ENCODE measurements around the gene TLCD3A.
"Not testable (repeated sequence)": the region's sequence is repeated elsewhere in the genome, so short reads cannot be mapped to it uniquely, and the experiment has no call there.

TLCD3A gene

DNA sequence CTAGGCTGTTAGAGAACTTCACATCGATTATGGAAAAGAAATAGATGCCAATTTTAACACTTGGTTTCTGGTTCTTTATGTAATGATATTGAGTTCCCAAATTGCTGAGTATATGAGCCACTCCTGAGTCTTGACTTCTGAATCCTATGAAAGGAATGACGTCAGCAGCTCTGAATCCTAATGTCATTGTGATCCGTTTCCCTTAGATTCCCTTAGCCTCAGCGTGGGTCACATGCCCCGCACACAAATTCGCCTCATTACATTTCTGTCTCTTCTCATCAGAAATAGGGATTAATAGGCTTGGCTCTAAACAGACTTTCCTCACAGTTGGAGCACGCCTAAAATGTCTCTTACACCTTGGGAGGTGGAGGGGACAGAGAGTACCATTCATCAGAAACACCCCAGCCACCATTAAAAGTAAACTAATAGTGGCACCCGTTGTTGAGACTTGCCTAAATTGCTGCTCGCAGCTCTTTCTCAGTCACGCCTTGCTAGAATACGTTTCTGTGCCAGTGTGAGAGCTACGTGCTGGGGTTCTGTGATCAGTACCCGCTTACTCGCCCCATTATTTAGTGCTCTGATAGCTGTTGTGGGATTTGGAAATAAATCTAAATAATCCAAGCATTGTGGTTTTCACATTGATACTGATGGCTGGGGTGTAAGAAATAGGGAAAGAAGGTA, 56.9 kb downstream of the TLCD3A start:
- H3K36me3 ChIP-seq (ENCODE audit: control insufficient read depth, insufficient read depth, low read length): peaks cover 56% of the 10 kb centered on the region
- no peaks in the 10 kb centered on the region for H3K27me3 ChIP-seq (ENCODE audit: control insufficient read depth, insufficient read depth, low read length)
- no peak overlapping the region for H3K9ac ChIP-seq (ENCODE audit: low read depth, low read length)
- H3K4me3 ChIP-seq (ENCODE audit: low read depth, low read length): no peak overlapping the region
- H3K4me1 ChIP-seq (ENCODE audit: control insufficient read depth, insufficient read depth, low read length): no peaks in the 10 kb centered on the region
- no peaks in the 10 kb centered on the region for H3K9me3 ChIP-seq (ENCODE audit: control insufficient read depth, insufficient read depth, low read length)
- H3K27ac ChIP-seq (ENCODE audit: low read depth, low read length): no peak overlapping the region

DNA sequence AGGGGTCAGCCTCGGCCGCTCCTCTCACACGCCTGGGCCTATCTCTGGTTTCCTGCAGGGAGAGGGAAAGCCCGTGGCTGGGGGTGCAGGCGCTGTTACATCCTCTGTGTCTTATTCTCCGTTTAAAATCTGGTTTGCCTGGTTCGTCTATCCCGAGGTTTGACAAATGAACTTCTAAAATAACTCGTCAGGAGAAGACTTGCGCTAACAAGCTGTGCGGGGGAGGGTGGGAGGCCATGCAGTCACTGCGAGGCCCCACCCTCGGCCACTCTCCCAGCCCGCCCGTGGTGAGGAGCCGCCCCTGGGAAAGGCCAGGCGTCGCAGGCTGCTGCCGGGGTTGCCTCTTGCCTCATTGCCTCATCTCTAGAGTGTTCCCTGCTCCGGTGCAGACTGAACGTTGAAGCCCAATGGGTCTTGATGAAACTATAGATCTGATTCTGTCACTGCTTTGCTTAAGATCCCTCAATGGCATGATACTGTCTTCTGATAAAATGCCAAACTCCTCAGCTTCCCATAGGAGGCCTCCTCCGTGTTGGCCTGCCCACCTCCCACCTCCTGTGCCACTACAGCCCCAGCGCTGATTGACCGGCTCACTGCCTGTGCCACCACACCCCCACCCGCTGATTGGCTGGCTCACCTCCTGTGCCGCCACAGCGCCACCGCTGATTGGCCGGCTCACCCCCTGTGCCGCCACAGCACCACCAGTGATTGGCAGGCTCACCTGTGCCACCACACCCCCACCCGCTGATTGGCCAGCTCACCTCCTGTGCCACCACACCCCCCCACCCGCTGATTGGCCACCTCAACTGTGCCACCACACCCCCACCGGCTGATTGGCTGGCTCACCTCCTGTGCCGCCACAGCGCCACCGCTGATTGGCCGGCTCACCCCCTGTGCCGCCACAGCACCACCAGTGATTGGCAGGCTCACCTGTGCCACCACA, 57.8 kb downstream of the TLCD3A start:
- peak overlapping the region; percentile 35 for H3K27ac ChIP-seq (ENCODE audit: low read depth, low read length)
- not testable (repeated sequence) for H3K9me3 ChIP-seq (ENCODE audit: control insufficient read depth, insufficient read depth, low read length); H3K4me1 ChIP-seq (ENCODE audit: control insufficient read depth, insufficient read depth, low read length); H3K4me3 ChIP-seq (ENCODE audit: low read depth, low read length); H3K27me3 ChIP-seq (ENCODE audit: control insufficient read depth, insufficient read depth, low read length); H3K9ac ChIP-seq (ENCODE audit: low read depth, low read length)
- H3K36me3 ChIP-seq (ENCODE audit: control insufficient read depth, insufficient read depth, low read length): peaks cover 48% of the 10 kb centered on the region

GRCh38 chr17:790874-791247, 58.5 kb downstream of the TLCD3A start:
- peaks cover 49% of the 10 kb centered on the region for H3K36me3 ChIP-seq (ENCODE audit: control insufficient read depth, insufficient read depth, low read length)

GRCh38 chr17:791829-792228, 59.4 kb downstream of the TLCD3A start:
- Histone ChIP-seq H3K4me1 (ENCODE audit: control insufficient read depth, insufficient read depth, low read length) (no peaks in the 10 kb centered on the region), H3K36me3 (ENCODE audit: control insufficient read depth, insufficient read depth, low read length) (peaks cover 52% of the 10 kb centered on the region), H3K9me3 (ENCODE audit: control insufficient read depth, insufficient read depth, low read length) (no peaks in the 10 kb centered on the region), H3K9ac (ENCODE audit: low read depth, low read length) (no peak overlapping the region), H3K27me3 (ENCODE audit: control insufficient read depth, insufficient read depth, low read length) (no peaks in the 10 kb centered on the region), H3K4me3 (ENCODE audit: low read depth, low read length) (no peak overlapping the region), H3K27ac (ENCODE audit: low read depth, low read length) (no peak overlapping the region)

More at GRCh38 chr17:790874-791247, 58.5 kb downstream of the TLCD3A start:
- not testable (repeated sequence) for H3K27me3 ChIP-seq (ENCODE audit: control insufficient read depth, insufficient read depth, low read length); H3K9me3 ChIP-seq (ENCODE audit: control insufficient read depth, insufficient read depth, low read length); H3K27ac ChIP-seq (ENCODE audit: low read depth, low read length); H3K4me3 ChIP-seq (ENCODE audit: low read depth, low read length); H3K9ac ChIP-seq (ENCODE audit: low read depth, low read length); H3K4me1 ChIP-seq (ENCODE audit: control insufficient read depth, insufficient read depth, low read length)

DNA sequence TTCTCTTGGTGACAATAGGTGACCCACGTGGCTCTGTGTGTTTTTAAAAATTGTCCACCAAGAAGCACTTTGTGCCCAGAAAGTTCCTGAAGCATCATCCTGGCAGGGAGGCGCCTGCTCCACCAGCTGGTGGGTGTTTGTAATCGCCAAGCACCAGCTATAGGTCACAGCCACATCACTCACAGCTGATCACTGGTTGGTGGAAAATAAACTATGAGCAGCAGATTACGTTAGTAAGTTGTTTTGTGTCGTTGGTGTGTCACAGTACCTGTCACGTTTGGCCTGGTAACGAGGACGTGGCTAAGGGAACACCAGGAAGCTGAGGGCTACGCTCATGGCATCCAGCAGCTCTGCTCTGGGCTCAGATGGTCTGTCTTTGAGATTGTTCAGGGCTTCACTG, 59.9 kb downstream of the TLCD3A start:
- Histone ChIP-seq H3K36me3 (ENCODE audit: control insufficient read depth, insufficient read depth, low read length) (peaks cover 52% of the 10 kb centered on the region), H3K27ac (ENCODE audit: low read depth, low read length) (no peak overlapping the region)

More for the DNA sequence above, 59.9 kb downstream of the TLCD3A start:
- no peaks in the 10 kb centered on the region for H3K9me3 ChIP-seq (ENCODE audit: control insufficient read depth, insufficient read depth, low read length)
- no peaks in the 10 kb centered on the region for H3K4me1 ChIP-seq (ENCODE audit: control insufficient read depth, insufficient read depth, low read length)
- no peak overlapping the region; the same call in 1 of the 2 replicates for H3K9ac ChIP-seq (ENCODE audit: low read depth, low read length)
- no peak overlapping the region for H3K4me3 ChIP-seq (ENCODE audit: low read depth, low read length)
- H3K27me3 ChIP-seq (ENCODE audit: control insufficient read depth, insufficient read depth, low read length): no peaks in the 10 kb centered on the region

Measured in HUES48 (cell line).